RKO (cell line): ENCODE results near the gene KDM4C.

Experiments
- DNase-seq: peaks from one replicate; pipeline ENCODE4 v3.0.0-alpha.2; 2016; ENCODE audit warnings: low spot score

Gene KDM4C

DNA sequence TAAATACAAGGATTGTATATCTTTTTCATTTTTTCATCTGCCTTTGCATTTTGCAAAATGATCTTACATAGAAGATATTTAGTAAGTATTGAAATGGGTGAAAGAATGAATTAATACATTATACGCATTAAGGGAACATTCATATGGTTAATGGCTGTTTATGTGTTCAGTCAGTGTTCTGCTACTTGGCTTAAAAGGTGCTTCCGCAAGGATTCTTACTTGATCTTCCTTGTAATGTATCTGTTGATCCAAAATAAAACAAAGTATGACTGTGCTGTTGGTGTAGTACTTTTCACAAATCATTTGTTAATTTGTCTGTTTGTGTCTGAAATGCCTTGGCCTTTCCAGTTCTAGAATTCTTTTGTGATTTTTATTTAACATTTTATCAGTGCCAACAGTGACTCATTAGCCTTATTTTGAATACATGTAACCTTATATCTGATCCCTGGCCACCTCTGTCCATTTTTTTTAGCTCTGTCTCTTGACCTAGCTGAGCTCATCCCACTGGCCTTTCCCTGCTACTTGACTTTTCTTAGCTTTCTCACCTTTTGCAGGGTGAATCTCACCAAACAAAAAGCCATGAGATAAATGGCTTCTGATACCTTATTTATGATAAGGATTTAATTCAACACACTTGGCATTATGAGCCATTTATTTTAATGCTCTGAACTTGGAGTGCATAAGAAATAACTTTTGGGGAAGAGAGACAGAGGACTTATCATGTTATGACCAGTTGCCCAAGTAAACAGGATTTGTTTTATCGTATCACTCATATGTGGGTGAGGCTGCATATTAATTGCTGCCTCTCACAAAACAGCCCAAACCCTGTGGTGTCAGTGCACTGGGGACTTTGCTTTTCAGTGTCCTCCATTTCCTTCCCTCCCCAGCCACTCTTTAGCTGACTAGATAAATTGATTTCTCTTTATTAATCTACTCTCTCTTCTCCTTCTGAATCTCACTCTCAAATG lies 340.3 kb downstream of the KDM4C start:
- DNase-seq, result no peak

DNA sequence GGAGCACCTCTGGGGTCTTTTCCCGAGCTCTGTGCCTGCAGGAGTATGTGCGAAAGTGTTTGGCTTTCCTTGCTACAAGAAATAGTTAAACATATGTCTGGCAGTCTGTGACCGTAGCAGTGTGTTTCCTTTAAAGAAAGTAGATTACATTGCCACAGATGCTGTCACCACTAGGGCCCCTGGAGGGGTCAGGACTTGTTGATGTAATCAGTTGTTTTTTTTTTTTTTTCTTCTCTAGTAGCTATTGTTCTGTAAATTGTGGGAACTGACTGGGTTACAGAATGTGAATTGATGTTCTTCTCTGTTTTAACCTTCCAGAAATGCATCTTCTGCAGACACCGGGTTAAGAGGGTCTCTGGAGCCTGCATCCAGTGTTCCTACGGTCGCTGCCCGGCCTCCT lies 345.6 kb downstream of the KDM4C start:
- no peak for DNase-seq

DNA sequence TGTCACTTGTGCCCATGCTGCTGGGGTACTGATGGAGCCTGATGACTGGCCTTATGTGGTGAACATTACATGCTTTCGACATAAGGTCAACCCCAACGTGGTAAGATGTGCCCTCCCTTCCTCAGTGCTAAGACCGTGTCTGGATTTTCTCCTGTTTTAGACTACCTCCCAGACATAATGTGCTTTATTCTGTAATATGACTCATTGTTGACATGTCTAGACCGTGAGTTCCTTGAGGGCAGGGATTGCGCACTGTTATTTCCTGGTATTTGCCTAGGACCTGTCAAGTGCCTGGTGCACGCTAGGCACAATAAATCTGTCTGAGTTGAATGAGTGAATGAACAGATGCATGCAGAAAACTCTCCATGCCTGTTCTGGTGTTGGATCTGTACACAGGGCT lies 346.0 kb downstream of the KDM4C start:
- DNase-seq, result no peak

DNA sequence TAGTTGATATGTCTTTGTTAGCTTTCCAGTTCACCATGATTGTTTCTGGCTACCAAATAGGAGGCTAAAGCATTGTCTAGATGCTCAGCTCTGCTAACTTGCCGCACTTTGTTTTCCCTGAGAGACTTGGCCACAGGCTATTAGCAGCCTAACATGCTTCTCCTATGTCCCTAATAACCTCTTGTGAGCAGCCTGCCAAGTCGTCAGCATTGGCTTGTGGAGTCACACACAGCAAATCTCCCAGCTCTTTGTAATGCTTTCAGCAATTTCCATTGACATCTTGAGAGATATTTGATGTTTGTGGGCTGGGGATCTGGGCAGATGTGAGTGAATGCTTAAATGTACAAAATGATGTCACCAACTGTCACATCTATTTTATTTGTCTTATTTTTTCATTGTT lies 346.9 kb downstream of the KDM4C start:
- no peak for DNase-seq

DNA sequence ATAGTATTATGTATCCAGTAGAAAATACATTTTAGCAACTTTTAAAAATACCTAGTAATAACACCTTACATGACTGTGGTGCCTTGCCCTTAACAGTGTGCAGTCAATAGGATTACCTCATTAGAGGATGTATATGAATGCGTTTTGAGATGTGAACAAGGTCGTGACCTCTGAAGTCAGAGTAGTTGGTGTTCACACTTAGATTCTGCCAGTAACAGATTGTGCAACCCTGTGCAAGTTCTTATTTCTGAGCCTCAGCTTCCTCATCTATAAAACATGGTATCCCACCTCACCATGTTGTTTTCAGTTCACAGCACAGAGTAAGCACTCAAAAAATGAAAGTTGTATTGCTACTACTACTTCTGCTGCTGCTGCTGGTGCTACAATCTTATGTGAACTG lies 347.3 kb downstream of the KDM4C start:
- DNase-seq, result no peak

DNA sequence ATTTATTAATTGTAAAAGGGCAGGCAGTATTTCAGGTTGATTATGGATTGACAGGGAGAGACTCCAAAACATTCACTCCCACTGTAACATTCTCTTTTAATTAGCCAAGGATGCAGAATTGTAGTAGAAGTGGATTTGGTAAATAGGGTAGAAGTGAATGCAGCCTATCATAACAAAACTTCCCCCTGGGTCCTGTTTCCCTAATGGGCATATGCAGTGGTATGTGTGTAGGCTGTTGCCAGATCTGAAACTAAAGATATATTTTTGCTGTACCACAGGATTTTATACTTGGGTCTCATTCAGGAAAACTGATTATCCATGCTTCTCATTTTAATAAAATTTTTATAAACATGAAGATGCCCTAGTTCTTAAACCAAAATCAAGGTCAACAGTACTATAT lies 351.2 kb downstream of the KDM4C start:
- no peak for DNase-seq

DNA sequence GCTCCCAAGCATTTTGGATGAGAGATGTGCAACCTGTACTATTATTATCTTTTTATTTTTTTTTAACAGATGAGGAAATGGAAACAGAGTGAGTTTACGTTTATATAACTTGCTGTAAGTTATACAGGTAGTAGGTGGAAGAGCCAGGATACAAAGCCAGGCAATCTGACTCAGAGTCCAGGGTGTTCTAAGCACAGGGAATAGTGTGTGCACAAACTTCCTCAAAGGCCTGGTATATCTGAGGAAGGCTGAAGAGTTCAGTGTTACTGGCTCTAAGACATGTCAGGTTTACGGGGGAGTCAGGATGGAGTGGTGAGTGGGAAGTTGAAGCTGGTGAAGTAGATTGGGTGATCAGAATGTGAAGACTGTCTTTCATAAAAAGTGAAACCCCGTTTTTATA lies 353.6 kb downstream of the KDM4C start:
- no peak for DNase-seq

DNA sequence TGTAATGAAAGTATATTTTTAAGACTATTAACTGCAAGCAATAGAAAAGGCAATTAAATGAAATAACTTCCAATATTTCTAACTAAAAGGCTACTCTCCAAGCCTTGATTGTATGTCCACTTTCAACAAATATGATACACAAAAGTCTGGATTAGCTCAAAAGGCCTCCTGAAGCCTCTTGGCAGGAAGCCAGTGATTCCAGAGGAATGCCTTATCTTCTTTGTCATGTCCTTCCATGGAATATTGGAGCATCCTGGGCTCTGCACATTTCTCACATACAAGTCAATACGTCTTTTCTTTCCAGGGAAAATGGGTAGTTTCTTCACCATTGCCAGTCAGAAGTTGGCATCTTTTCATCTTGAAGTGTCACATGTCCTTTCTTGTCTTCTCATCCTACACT lies 357.8 kb downstream of the KDM4C start:
- no peak for DNase-seq

DNA sequence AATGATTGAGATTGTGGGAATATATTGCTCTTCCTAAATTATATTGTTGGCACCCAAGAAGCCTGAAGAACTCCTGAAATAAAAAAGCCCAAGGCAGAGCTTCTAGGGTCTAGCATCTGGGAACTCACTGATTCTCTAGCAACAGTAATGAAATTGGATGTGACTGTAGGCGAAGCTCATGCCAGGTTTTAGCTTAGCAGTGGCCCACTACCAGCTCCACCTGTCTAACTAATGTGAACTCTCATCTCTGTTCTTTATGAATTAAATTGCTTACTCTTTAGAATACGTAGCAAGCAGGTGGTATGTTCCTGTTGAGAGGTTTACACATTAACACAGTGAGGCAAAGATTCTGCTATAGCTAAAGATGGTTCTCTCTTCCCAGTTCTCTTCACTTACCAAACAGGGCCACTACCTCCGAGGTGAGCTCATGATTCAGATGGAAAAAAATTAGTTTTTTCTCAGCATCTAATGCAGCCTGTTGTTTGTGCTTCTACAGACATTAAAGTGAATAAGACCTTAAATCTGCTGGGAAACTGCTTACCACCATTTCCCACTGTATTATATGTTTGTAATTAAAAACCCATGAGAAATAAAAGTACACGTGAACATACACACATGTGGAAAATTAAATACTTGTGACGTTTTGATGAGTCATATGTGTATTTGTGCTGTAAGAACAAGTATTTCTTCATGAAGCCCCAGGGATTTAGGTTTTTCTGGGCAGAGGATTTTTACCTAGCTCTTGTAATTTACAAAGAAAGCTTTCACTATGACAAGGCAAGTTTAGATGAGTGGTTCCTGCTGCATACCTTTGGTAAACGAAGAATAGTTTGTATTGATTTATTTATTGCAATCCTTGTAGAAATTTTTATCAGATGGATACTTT lies 360.1 kb downstream of the KDM4C start:
- DNase-seq, result no peak

DNA sequence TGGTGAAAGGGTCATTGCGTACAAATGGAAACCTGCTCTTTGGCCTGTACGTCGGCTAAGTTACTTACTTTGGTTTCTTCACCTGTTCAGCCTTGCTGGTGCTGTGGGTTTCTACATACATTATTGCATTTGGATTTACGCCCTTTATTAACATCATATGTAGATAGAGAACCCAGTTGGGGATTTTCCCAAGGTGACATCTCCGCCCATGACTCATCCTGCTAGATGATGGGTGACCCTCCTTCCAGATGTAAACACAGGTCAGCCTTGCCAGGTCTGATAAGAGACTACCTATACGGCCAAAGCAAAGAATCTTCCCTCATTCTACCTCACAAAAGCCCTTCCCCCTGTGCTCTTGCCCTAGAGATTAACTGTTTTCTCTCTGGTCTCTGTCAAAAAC lies 360.9 kb downstream of the KDM4C start:
- DNase-seq, result no peak

DNA sequence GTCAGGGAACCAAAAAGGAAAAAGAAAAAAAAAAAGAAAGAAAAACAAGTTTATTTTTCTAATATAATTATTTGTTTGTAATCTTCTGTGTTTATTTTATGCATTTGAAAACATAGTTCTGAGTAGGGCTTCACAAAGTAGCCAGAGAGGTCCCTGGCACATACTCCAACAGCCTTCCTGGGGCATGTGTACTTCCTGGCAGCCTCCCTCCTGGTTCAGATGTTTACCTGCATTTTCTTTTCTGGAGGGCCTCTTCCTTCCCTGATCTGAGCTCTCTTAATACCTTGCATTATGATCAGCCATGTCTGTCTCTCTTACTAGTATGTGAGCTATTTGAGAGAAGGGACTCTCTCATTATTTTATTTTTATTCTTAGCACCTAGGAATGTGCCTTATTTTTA lies 361.8 kb downstream of the KDM4C start:
- DNase-seq, result no peak

DNA sequence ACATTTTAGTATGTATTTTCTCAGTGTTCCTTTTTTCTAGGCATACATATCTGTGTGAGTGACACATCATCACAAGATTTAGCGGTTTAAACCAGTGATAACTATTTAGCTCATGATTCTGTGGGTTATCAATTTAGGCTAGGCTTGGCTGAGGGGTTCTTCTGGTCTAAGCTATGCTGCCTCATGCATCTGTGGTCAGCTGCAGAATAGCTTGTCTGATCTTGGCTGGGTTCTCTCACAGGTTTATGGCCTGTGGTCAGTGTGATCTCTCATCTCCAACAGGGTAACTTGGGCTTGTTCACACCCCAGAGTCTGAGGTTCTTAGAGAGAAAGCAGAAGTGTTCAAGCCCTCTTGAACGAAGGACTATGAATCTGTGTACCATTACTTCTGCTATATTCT lies 363.3 kb downstream of the KDM4C start:
- no peak for DNase-seq

DNA sequence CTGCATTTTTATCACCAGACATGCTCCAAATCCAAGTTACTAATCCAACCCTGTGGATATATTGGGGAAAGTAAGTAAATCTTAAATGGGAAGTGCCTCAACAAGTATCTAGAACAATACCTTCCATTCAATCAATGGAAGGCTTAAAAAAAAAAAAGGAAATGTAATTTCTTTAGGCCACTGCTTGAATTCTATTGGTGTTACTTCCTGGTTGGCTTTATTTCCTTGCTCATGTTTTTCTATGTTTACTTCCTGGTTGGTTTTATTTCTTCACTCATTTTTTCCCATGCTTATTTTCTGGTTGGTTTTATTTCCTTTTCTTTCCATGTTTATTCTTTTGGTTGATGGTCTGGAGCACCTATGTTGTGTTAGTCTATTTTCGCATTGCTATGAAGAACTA lies 363.9 kb downstream of the KDM4C start:
- DNase-seq, result no peak

DNA sequence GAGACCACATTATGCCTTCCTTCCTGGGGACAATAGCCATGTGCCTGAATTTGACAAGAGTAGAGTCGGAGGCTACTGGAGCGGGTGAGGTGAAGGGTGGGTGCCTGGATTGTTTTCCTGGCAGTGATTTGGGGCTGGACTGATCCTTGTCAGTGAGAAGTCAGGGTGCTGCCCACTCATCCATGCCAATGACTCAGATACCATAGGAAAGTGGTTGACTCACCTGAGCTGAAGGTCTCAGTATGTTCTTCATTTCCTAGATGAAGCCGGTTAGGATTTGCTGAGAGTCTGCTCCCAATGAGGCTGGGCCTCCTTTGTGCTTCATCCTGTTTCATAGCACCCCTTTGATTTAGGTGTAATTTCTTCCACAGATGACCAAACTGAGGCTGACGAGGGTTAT lies 366.0 kb downstream of the KDM4C start:
- DNase-seq, result peak; percentile 59

DNA sequence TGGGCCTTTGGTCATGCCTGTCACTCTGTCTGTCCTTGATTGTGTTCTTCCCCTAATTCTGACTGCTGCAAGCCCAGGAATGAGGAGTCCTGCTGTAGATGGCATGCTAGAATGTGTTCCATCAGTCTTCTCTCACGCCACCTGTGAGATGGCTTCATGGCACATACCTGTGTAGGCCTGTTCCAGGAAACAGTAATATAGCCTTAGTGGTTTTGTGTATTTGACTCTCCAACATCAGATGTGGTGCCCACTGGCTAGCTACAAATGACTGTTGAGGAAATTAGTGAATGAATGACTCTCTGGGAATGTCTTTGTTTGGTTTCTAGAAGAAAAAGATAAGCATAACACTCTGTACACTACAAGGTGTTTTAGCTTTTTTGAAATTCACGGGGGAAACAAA lies 367.5 kb downstream of the KDM4C start:
- no peak for DNase-seq

DNA sequence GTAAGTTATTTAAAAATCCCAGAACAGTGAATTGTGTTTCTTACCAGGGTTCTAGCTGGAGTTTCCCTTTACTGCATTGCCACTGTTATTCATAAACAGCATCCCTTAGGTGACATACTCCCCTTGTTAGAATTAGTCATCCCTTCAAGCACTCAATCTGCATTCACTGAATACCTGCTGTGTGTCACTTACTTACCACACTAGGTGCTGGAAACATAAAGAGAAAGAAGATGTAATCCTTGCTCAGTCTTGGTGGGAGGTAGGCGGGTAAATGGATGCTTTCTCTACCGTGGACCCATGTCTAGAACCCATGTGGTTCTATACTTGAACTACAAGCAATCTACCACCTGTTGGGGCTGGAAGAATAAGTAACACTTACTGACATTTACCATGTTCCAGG lies 371.6 kb downstream of the KDM4C start:
- DNase-seq, result no peak

DNA sequence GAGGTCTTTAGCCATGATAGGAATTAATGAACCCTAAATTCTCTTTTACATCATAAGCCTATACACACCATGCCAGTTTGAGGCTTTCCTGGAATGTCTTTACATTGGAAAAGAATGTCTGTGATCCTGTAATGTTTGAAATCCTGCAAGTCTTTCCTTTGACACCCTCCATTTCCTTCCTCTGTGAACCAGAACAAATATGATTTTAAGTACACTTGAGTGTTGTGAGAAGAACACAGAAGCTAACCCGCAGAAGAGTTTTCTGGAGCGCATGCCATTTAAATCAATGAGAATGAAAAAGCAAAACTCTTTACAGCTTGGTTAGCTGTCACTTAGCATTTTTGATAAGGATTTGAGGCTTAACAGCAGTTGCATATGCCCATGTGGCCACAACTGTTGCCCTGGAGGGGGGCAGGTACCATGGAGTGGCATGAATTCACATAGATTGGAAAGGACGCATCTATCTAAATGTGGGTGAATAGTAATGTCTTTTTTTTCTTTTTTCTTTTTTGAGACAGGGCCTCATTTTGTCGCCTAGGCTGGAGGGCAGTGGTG lies 372.6 kb downstream of the KDM4C start:
- DNase-seq, result no peak

DNA sequence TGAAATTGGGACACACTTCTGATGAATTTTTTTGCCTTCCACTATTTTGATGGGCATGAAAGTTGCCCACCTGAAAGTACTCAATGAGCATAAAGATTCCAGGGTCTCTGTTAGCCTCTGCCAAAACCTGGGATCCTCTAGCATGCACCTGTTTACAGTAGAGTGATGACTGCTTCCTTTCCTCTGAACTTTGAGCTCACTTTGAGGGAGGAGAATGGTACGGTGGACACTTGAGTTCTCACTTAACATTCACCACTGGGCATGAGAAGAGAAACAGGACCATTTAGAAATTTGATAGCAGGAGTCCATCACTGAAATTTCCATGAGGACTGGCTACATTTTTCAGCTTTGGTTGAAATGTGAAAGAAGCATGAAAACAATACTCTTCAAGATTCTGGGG lies 374.8 kb downstream of the KDM4C start:
- DNase-seq, result no peak

DNA sequence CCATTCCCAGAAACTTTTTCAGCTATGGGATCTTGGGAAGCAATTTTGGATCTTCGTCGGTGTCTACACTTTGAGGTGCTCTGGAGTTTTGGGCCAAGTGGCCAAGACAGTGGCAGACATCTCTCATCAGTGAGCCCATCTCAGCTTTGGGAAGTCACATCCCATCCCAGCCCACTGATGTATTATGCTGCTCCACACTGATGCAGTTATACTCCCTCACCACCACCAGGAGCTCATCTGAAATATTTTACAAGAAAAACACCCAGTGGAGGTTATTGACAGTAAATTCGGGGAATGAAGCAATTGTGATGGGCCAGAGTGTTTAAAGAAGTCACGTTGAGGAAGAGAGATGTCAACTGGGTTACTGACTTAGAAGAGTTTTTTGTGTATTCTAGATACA lies 378.0 kb downstream of the KDM4C start:
- no peak for DNase-seq

DNA sequence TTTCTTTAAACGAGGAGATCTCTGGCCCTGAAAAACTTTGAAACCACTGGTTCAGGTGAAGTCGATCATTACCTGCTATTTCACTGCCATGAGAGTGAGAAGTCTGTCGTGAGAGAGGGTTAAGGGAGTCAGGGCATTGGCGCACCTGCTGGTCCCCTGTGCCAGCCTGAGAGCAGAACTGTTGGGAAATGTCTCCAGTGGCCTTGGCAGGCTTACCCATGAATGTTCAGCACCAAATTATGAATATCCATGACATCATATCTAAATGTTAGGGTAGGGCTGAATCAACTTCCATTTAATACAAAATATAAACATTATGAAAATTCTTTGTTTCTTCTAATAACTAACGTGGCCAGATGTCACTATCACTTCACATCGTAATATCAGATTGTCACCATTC lies 379.3 kb downstream of the KDM4C start:
- DNase-seq, result no peak

DNA sequence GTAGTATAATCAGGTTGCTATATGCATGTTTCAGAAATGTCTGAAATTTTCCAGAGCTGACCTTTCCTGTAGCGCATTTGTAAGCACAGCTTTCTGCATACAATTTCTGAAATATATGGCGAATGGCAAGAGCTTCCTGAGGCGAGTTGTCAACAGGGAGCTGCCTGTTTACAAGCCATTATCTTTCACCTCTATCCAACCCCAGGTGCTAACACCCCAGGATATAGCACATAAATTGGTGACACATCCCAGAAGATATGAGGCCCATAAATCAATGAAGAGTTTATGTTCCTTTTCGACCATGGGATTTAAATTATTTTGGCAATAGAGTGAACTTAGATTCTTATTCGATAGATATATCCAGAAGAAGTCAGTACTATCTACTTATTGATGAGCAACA lies 379.8 kb downstream of the KDM4C start:
- DNase-seq, result no peak

DNA sequence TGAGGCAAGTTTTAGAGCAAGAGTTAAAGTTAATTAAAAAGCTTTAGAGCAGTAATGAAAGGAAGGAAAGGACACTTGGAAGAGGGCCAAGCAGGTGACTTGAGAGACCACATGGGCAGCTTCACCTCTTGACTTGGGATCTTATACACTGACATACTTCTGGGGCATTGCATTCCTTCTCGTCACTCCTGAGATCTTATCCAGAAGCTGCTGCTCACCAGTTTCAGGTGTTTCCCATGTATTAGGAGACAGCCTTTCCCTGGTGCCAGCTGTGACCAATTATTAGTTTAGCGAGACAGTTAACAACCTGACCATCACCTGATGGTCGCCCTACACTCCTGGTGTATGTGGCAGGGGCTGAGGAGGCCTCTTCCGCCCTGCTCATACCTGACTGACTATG lies 382.1 kb downstream of the KDM4C start:
- no peak for DNase-seq

DNA sequence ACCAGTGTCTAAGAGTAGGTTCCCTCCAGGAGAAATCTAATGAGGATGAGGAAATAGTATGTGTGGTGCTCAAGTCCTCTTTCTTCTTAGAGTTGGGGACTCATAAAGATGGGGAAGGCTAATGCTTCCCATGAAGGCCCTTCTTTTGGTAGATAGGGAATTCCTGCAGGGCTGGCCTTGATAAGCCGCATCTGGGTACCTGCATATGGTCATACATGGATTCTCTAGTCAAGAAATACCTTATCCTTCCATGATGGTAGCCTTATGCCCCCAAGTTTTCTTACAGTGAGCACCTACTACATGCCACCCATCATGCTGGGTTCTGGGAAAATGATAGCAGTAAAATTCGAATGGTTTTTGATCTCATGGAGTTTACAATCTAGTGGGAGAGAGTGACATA lies 382.6 kb downstream of the KDM4C start:
- DNase-seq, result no peak
